OCI-M2 (cell line): ENCODE results near the gene KPNA2.
A peak's percentile ranks its signal among the peaks of the same experiment; 100 is the strongest.
"Not testable (repeated sequence)": the region's sequence is repeated elsewhere in the genome, so short reads cannot be mapped to it uniquely, and the experiment has no call there.

Source experiments
- DNase-seq: peaks from one replicate; lab custom pipeline; 2025; ENCODE audit not compliant: unreplicated experiment; lab: John Stamatoyannopoulos, UW

KPNA2 gene

GRCh38 chr17:68019675-68020408 is 15.7 kb upstream of the KPNA2 start:
- DNase-seq: peak; percentile 90

GRCh38 chr17:68020409-68020756 is 15.2 kb upstream of the KPNA2 start:
- DNase-seq: no peak

GRCh38 chr17:68020791-68021190 is 14.7 kb upstream of the KPNA2 start:
- not testable (repeated sequence) for DNase-seq

GRCh38 chr17:68021963-68022362 is 13.6 kb upstream of the KPNA2 start:
- DNase-seq: no peak

GRCh38 chr17:68022547-68022946 is 13.0 kb upstream of the KPNA2 start:
- DNase-seq: not testable (repeated sequence)

GRCh38 chr17:68029512-68030215 is 5.9 kb upstream of the KPNA2 start:
- no peak for DNase-seq

- no peak for DNase-seq
Measured at GRCh38 chr17:68033636-68034451, 1.7 kb upstream of the KPNA2 start.

GRCh38 chr17:68034452-68034776 is 1.1 kb upstream of the KPNA2 start:
- no peak for DNase-seq

- peak; percentile 72 for DNase-seq
Measured at GRCh38 chr17:68035131-68035522, 408 bp upstream of the KPNA2 start.

- no peak for DNase-seq
Measured at GRCh38 chr17:68036304-68037147, 991 bp downstream of the KPNA2 start.

GRCh38 chr17:68047153-68047846 is 11.8 kb downstream of the KPNA2 start:
- DNase-seq: no peak

- not testable (repeated sequence) for DNase-seq
Measured at GRCh38 chr17:68047890-68048542, 12.5 kb downstream of the KPNA2 start.

- no peak for DNase-seq
Measured at GRCh38 chr17:68048996-68049395, 13.5 kb downstream of the KPNA2 start.

- not testable (repeated sequence) for DNase-seq
Measured at GRCh38 chr17:68049812-68050437, 14.4 kb downstream of the KPNA2 start.

- not testable (repeated sequence) for DNase-seq
Measured at GRCh38 chr17:68051321-68052312, 16.1 kb downstream of the KPNA2 start.

GRCh38 chr17:68052810-68053209 is 17.3 kb downstream of the KPNA2 start:
- DNase-seq: no peak

- DNase-seq: no peak
Measured at GRCh38 chr17:68053231-68054013, 17.9 kb downstream of the KPNA2 start.
